ENCODE results near the gene KIAA1614.

The KIAA1614 gene

DNA sequence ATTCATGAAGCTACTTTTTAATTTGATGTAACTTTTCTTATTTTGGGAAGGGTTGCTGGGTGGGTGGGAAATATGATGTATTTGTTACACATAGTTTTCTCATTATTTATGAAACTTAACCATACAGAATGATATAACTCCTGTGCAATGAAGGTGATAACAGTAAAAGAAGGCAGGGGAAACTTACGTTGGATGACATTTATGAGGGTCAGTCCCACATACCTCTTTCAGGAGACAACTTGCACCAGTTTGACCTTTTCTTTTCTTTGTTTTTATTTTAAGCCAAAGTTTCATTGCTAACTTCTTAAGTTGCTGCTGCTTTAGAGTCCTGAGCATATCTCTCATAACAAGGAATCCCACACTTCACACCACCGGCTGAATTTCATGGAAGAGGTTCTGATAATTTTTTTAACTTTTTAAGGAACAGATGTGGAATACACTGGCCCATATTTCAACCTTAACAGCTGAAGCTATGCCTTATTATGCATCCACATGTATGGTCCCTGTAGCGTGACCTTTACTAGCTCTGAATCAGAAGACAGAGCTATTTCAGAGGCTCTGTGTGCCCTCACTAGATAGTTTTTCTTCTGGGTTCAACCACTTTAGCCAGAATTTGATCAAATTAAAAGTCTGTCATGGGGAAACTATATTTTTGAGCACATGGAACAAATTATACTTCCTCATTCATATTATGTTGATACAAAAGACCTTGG, 28.0 kb upstream of the KIAA1614 start:
- Histone ChIP-seq H3K4me2 (ENCODE audit: insufficient read depth, low read length, poor library complexity, severe bottlenecking) (no peak overlapping the region), H2AFZ (ENCODE audit: low read length) (no peak overlapping the region), H2BK120ac (ENCODE audit: low read depth, low read length) (no peak overlapping the region), H3K79me1 (ENCODE audit: low read depth, low read length) (no peaks in the 10 kb centered on the region), H2BK12ac (ENCODE audit: low read length) (no peak overlapping the region), H4K91ac (ENCODE audit: low read depth, low read length, poor library complexity) (no peak overlapping the region), H4K8ac (ENCODE audit: low read depth, low read length) (no peak overlapping the region), H3K4me1 (ENCODE audit: control insufficient read depth in 2 of 2, insufficient read depth in 1 of 2, low read depth in 1 of 2, low read length in 2 of 2) (peaks cover 0 to 2% of the 10 kb centered on the region in 2 donors), H3K14ac (ENCODE audit: low read length) (no peak overlapping the region), H3K18ac (ENCODE audit: low read length) (no peak overlapping the region), H3K23ac (ENCODE audit: low read depth, low read length, poor library complexity) (no peak overlapping the region), H3K9me3 (replicated peaks in 1 of 2; ENCODE audit: control insufficient read depth in 2 of 2, insufficient read depth in 1 of 2, low read depth in 1 of 2, low read length in 2 of 2) (no peaks in the 10 kb centered on the region), H3K27ac (replicated peaks; ENCODE audit: low read length) (no peak overlapping the region), H3K4ac (ENCODE audit: low read length) (no peak overlapping the region), H3K4me3 (ENCODE audit: low read length in 2 of 2) (no peak overlapping the region), H2BK15ac (ENCODE audit: low read length) (no peak overlapping the region), H3K27me3 (ENCODE audit: control insufficient read depth in 3 of 3, insufficient read depth in 3 of 3, low read depth in 1 of 3, low read length in 3 of 3) (no peaks in the 10 kb centered on the region), H2AK5ac (ENCODE audit: low read depth, low read length) (no peak overlapping the region), H3K9ac (ENCODE audit: low read depth, low read length, poor library complexity) (no peak overlapping the region), H2BK5ac (ENCODE audit: low read length) (no peak overlapping the region), H3K36me3 (replicated peaks in 1 of 2; ENCODE audit: control insufficient read depth in 2 of 2, insufficient read depth in 2 of 2, low read length in 2 of 2) (peaks cover 0 to 56% of the 10 kb centered on the region in 2 donors)
- WGBS, 2 donors (ENCODE audit: extremely low coverage in 2 of 2, insufficient read length in 2 of 2, insufficient replicate concordance in 1 of 2): no CpG with 5 or more reads among the region's 3 CpGs
- DNase-seq (ENCODE audit: low spot score): no peak

DNA sequence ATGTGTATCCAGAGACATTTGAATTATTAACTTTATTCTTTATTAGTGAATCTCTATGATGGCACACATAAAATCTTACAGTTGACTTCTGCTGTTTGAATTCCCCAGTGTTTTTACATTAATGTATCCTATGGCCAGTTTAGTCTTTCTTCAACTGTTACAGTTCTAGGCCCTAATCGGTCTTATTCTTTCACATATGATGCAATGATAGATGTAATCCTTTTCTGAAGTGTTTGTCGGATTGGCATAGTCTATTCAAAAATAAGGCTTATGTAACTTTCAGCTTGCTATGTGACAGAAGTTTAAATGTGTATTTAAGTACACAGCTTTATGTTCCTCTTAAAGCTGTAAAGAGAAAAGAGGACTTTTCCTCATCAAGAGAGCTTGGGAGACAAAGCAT, 26.4 kb upstream of the KIAA1614 start:
- H2BK12ac ChIP-seq (ENCODE audit: low read length): no peak overlapping the region
- H4K91ac ChIP-seq (ENCODE audit: low read depth, low read length, poor library complexity): no peak overlapping the region
- no peak overlapping the region for H2BK15ac ChIP-seq (ENCODE audit: low read length)
- no CpG with 5 or more reads among the region's 2 CpGs for WGBS, 2 donors (ENCODE audit: extremely low coverage in 2 of 2, insufficient read length in 2 of 2, insufficient replicate concordance in 1 of 2)
- no peak overlapping the region for H3K4ac ChIP-seq (ENCODE audit: low read length)
- H2AFZ ChIP-seq (ENCODE audit: low read length): no peak overlapping the region
- no peak overlapping the region for H2BK120ac ChIP-seq (ENCODE audit: low read depth, low read length)
- H2BK5ac ChIP-seq (ENCODE audit: low read length): no peak overlapping the region
- H3K27me3 ChIP-seq (ENCODE audit: control insufficient read depth in 3 of 3, insufficient read depth in 3 of 3, low read depth in 1 of 3, low read length in 3 of 3): no peaks in the 10 kb centered on the region
- no peak overlapping the region for H3K4me2 ChIP-seq (ENCODE audit: insufficient read depth, low read length, poor library complexity, severe bottlenecking)
- peaks cover 0 to 2% of the 10 kb centered on the region in 2 donors for H3K4me1 ChIP-seq (ENCODE audit: control insufficient read depth in 2 of 2, insufficient read depth in 1 of 2, low read depth in 1 of 2, low read length in 2 of 2)
- no peak overlapping the region for H4K8ac ChIP-seq (ENCODE audit: low read depth, low read length)
- no peak overlapping the region for H3K9ac ChIP-seq (ENCODE audit: low read depth, low read length, poor library complexity)
- no peak overlapping the region for H2AK5ac ChIP-seq (ENCODE audit: low read depth, low read length)
- no peak overlapping the region for H3K14ac ChIP-seq (ENCODE audit: low read length)
- no peak overlapping the region for H3K4me3 ChIP-seq (ENCODE audit: low read length in 2 of 2)
- H3K18ac ChIP-seq (ENCODE audit: low read length): no peak overlapping the region
- no peak for DNase-seq (ENCODE audit: low spot score)
- H3K36me3 ChIP-seq (replicated peaks in 1 of 2; ENCODE audit: control insufficient read depth in 2 of 2, insufficient read depth in 2 of 2, low read length in 2 of 2): peaks cover 0 to 47% of the 10 kb centered on the region in 2 donors
- H3K27ac ChIP-seq (replicated peaks; ENCODE audit: low read length): no peak overlapping the region
- H3K9me3 ChIP-seq (replicated peaks in 1 of 2; ENCODE audit: control insufficient read depth in 2 of 2, insufficient read depth in 1 of 2, low read depth in 1 of 2, low read length in 2 of 2): no peaks in the 10 kb centered on the region
- H3K79me1 ChIP-seq (ENCODE audit: low read depth, low read length): no peaks in the 10 kb centered on the region
- no peak overlapping the region for H3K23ac ChIP-seq (ENCODE audit: low read depth, low read length, poor library complexity)

DNA sequence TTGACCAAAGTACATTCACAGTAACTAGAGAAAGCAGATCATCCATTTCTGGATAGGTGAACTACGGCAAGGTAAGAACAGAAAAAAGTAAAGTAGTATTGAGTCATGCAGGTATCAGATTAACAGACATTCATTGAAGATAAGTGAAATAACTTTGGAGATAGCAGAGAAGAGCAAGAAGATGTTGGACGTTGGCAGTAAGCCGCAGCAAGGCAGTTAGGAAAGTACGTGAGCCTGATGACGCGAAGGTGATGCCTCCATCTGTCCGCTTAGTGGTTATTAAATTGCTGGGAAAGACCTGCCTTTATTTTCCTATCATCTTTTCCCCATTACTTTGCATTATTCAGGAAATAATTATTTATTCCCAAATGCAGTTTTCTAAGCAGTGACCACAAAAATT, 24.9 kb upstream of the KIAA1614 start:
- H3K79me1 ChIP-seq (ENCODE audit: low read depth, low read length): no peaks in the 10 kb centered on the region
- no peak overlapping the region for H2AFZ ChIP-seq (ENCODE audit: low read length)
- no peak overlapping the region for H4K8ac ChIP-seq (ENCODE audit: low read depth, low read length)
- no peak overlapping the region for H3K4ac ChIP-seq (ENCODE audit: low read length)
- H2BK5ac ChIP-seq (ENCODE audit: low read length): no peak overlapping the region
- H3K14ac ChIP-seq (ENCODE audit: low read length): no peak overlapping the region
- H3K9ac ChIP-seq (ENCODE audit: low read depth, low read length, poor library complexity): no peak overlapping the region
- no peak overlapping the region for H3K4me2 ChIP-seq (ENCODE audit: insufficient read depth, low read length, poor library complexity, severe bottlenecking)
- no peak overlapping the region for H3K4me3 ChIP-seq (ENCODE audit: low read length in 2 of 2)
- H2BK120ac ChIP-seq (ENCODE audit: low read depth, low read length): no peak overlapping the region
- H2BK15ac ChIP-seq (ENCODE audit: low read length): no peak overlapping the region
- no peak overlapping the region for H3K23ac ChIP-seq (ENCODE audit: low read depth, low read length, poor library complexity)
- H3K27ac ChIP-seq (replicated peaks; ENCODE audit: low read length): no peak overlapping the region
- DNase-seq (ENCODE audit: low spot score): no peak
- no peak overlapping the region for H3K18ac ChIP-seq (ENCODE audit: low read length)
- H3K27me3 ChIP-seq (ENCODE audit: control insufficient read depth in 3 of 3, insufficient read depth in 3 of 3, low read depth in 1 of 3, low read length in 3 of 3): no peaks in the 10 kb centered on the region
- no peak overlapping the region for H2BK12ac ChIP-seq (ENCODE audit: low read length)
- no peak overlapping the region for H2AK5ac ChIP-seq (ENCODE audit: low read depth, low read length)
- H3K36me3 ChIP-seq (replicated peaks in 1 of 2; ENCODE audit: control insufficient read depth in 2 of 2, insufficient read depth in 2 of 2, low read length in 2 of 2): peaks cover 0 to 39% of the 10 kb centered on the region in 2 donors
- H4K91ac ChIP-seq (ENCODE audit: low read depth, low read length, poor library complexity): no peak overlapping the region
- H3K9me3 ChIP-seq (replicated peaks in 1 of 2; ENCODE audit: control insufficient read depth in 2 of 2, insufficient read depth in 1 of 2, low read depth in 1 of 2, low read length in 2 of 2): no peaks in the 10 kb centered on the region
- H3K4me1 ChIP-seq (ENCODE audit: control insufficient read depth in 2 of 2, insufficient read depth in 1 of 2, low read depth in 1 of 2, low read length in 2 of 2): no peaks in the 10 kb centered on the region
- WGBS, 2 donors (ENCODE audit: extremely low coverage in 2 of 2, insufficient read length in 2 of 2, insufficient replicate concordance in 1 of 2): no CpG with 5 or more reads among the region's 7 CpGs

DNA sequence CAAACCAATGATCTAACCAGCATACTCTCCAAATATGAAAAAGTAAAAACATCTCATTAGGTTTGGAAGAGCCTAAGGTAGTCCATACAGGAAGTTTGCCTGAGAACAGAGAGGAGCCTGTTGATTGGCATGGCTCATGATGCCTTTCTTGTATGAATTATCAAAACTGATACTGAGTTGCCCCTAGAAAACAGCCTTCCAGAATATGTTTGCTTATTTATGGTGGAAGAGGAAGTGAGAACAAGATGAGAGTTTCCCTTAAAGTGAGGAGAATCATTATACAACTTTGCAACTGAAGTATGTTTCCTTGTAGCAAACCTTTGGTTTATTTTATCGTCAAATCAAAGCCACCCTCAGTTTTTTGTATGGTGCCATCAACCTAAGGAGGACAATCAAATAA, 23.8 kb upstream of the KIAA1614 start:
- Histone ChIP-seq H3K4me2 (ENCODE audit: insufficient read depth, low read length, poor library complexity, severe bottlenecking) (no peak overlapping the region), H2BK120ac (ENCODE audit: low read depth, low read length) (no peak overlapping the region)
- no CpG with 5 or more reads among the region's 1 CpG for WGBS, 2 donors (ENCODE audit: extremely low coverage in 2 of 2, insufficient read length in 2 of 2, insufficient replicate concordance in 1 of 2)

More for the DNA sequence above, 23.8 kb upstream of the KIAA1614 start:
- H3K27me3 ChIP-seq (ENCODE audit: control insufficient read depth in 3 of 3, insufficient read depth in 3 of 3, low read depth in 1 of 3, low read length in 3 of 3): no peaks in the 10 kb centered on the region
- H3K23ac ChIP-seq (ENCODE audit: low read depth, low read length, poor library complexity): no peak overlapping the region
- H4K8ac ChIP-seq (ENCODE audit: low read depth, low read length): no peak overlapping the region
- H3K18ac ChIP-seq (ENCODE audit: low read length): no peak overlapping the region
- H2BK15ac ChIP-seq (ENCODE audit: low read length): no peak overlapping the region
- no peak overlapping the region for H2BK12ac ChIP-seq (ENCODE audit: low read length)
- no peak overlapping the region for H2AFZ ChIP-seq (ENCODE audit: low read length)
- DNase-seq (ENCODE audit: low spot score): no peak
- H3K27ac ChIP-seq (replicated peaks; ENCODE audit: low read length): no peak overlapping the region
- no peaks in the 10 kb centered on the region for H3K79me1 ChIP-seq (ENCODE audit: low read depth, low read length)
- H2BK5ac ChIP-seq (ENCODE audit: low read length): no peak overlapping the region
- H3K36me3 ChIP-seq (replicated peaks in 1 of 2; ENCODE audit: control insufficient read depth in 2 of 2, insufficient read depth in 2 of 2, low read length in 2 of 2): peaks cover 0 to 31% of the 10 kb centered on the region in 2 donors
- H3K4me1 ChIP-seq (ENCODE audit: control insufficient read depth in 2 of 2, insufficient read depth in 1 of 2, low read depth in 1 of 2, low read length in 2 of 2): no peaks in the 10 kb centered on the region
- no peak overlapping the region for H3K14ac ChIP-seq (ENCODE audit: low read length)
- no peak overlapping the region for H3K9ac ChIP-seq (ENCODE audit: low read depth, low read length, poor library complexity)
- no peaks in the 10 kb centered on the region for H3K9me3 ChIP-seq (replicated peaks in 1 of 2; ENCODE audit: control insufficient read depth in 2 of 2, insufficient read depth in 1 of 2, low read depth in 1 of 2, low read length in 2 of 2)
- H2AK5ac ChIP-seq (ENCODE audit: low read depth, low read length): no peak overlapping the region
- no peak overlapping the region for H4K91ac ChIP-seq (ENCODE audit: low read depth, low read length, poor library complexity)
- H3K4me3 ChIP-seq (ENCODE audit: low read length in 2 of 2): no peak overlapping the region
- H3K4ac ChIP-seq (ENCODE audit: low read length): no peak overlapping the region

Measured in neuronal stem cell (in vitro differentiated cells).